ENCODE results near the gene UFL1.

DNA sequence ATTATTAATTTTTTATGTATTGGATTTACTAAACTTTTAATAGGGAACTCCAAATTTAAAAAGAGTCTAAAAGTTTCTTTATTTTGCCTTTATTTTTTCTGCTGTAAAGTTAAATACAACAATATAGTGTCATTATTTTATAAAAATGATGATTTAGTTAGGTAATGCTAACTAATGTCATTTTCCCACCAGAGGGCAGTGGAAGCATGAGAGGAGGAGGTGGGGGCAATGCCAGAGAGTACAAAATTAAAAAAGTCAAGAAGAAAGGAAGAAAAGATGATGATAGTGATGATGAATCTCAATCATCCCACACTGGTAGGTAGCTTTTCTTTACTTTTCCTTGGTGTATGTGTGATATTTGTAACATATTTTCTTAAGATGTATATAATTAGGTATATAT, 21.1 kb downstream of the UFL1 start:
- TF ChIP-seq, protein P1, sequence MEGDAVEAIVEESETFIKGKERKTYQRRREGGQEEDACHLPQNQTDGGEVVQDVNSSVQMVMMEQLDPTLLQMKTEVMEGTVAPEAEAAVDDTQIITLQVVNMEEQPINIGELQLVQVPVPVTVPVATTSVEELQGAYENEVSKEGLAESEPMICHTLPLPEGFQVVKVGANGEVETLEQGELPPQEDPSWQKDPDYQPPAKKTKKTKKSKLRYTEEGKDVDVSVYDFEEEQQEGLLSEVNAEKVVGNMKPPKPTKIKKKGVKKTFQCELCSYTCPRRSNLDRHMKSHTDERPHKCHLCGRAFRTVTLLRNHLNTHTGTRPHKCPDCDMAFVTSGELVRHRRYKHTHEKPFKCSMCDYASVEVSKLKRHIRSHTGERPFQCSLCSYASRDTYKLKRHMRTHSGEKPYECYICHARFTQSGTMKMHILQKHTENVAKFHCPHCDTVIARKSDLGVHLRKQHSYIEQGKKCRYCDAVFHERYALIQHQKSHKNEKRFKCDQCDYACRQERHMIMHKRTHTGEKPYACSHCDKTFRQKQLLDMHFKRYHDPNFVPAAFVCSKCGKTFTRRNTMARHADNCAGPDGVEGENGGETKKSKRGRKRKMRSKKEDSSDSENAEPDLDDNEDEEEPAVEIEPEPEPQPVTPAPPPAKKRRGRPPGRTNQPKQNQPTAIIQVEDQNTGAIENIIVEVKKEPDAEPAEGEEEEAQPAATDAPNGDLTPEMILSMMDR (IDR thresholded peaks at IDR 0.05), result peak in 2 of 6 experiments; percentile 13 to 21
- TF ChIP-seq POLR2A (IDR thresholded peaks at IDR 0.05), result no peak

Data from esophagus squamous epithelium (tissue), 4 donors.